K562 (cell line): Measurements from ENCODE around the gene NUP62. TPM values are rescaled to one million over a fixed set of nuclear protein-coding genes. Genes with fewer than 3 reads are reported as not detected.
A peak's percentile ranks its signal among the peaks of the same experiment; 100 is the strongest.

ENCODE experiments used
- ARID3B ChIP-seq: fragments of 250-450 bp; sonication (Bioruptor Pico); IDR thresholded peaks from 2 replicates; pipeline ENCODE4 v1.4.0; 2020; ENCODE audit warnings: borderline replicate concordance
- BHLHE40 ChIP-seq: IDR thresholded peaks from 2 replicates; pipeline ENCODE4 v1.6.1; 2011; ENCODE audit warnings: low read length, improper control_type of control experiment
- CBFB ChIP-seq: sonication (generic); formaldehyde crosslinking; IDR thresholded peaks from 2 replicates; pipeline ENCODE4 v1.4.0; 2020; ENCODE audit warnings: mild to moderate bottlenecking, missing genetic modification reagents
- CREM ChIP-seq: IDR thresholded peaks from 2 replicates; pipeline ENCODE4 v1.6.1; 2014; ENCODE audit warnings: antibody characterized with exemption, low read depth
- HIVEP1 ChIP-seq: fragments of 250-450 bp; sonication (Bioruptor Pico); IDR thresholded peaks from 2 replicates; pipeline ENCODE4 v1.4.0; 2020; ENCODE audit warnings: mild to moderate bottlenecking
- KLF13 ChIP-seq: fragments of 450-650 bp; IDR thresholded peaks from 2 replicates; pipeline ENCODE4 v1.6.1; 2016; ENCODE audit warnings: missing genetic modification characterization, low read depth, mild to moderate bottlenecking, missing compliant biosample characterization, moderate library complexity, borderline replicate concordance
- MED1 ChIP-seq: sonication (generic); formaldehyde crosslinking; IDR thresholded peaks from 2 replicates; pipeline ENCODE4 v1.8.1; 2023; ENCODE audit warnings: missing genetic modification reagents, borderline replicate concordance
- NFRKB ChIP-seq: fragments of 450-650 bp; IDR thresholded peaks from 2 replicates; pipeline ENCODE4 v1.6.1; 2016; ENCODE audit warnings: low read depth
- NR4A1 ChIP-seq, 2 experiments: fragments of 250-450 bp in 1 of 2; fragments of 450-650 bp in 1 of 2; sonication (Bioruptor Pico) in 1 of 2; IDR thresholded peaks; 2 replicates each; pipeline versions ENCODE4 v1.4.0 to v1.6.1; 2016 to 2020; ENCODE audit warnings: mild to moderate bottlenecking in 2 of 2, missing compliant biosample characterization in 1 of 2, missing genetic modification characterization in 1 of 2, moderate library complexity in 1 of 2
- PRMT5 ChIP-seq: sonication (generic); formaldehyde crosslinking; IDR thresholded peaks from 2 replicates; pipeline ENCODE4 v1.5.0; 2020; ENCODE audit warnings: missing genetic modification reagents
- SETDB1 ChIP-seq: IDR thresholded peaks from one replicate; pipeline ENCODE4 v1.6.1; 2012; ENCODE audit warnings: low read length, control low read depth, inconsistent platforms
- SMARCA4 ChIP-seq: fragments of 450-650 bp; IDR thresholded peaks from 2 replicates; pipeline ENCODE4 v1.6.1; 2016
- TCF7 ChIP-seq: sonication (generic); IDR thresholded peaks from 2 replicates; pipeline ENCODE4 v1.6.1; 2016; ENCODE audit warnings: antibody characterized with exemption, borderline replicate concordance
- ZBTB17 ChIP-seq: fragments of 450-650 bp; formaldehyde crosslinking; IDR thresholded peaks from 2 replicates; pipeline ENCODE4 v1.4.0; 2020; ENCODE audit warnings: mild to moderate bottlenecking
- ZBTB2 ChIP-seq: fragments of 450-650 bp; IDR thresholded peaks from 2 replicates; pipeline ENCODE4 v1.6.1; 2016; ENCODE audit warnings: antibody characterized with exemption
- ZMIZ1 ChIP-seq, 2 experiments: fragments of 150-350 bp in 1 of 2; IDR thresholded peaks; 2 replicates each; pipeline ENCODE4 v1.6.1; 2012 to 2016; ENCODE audit warnings: low read depth in 2 of 2, low read length in 2 of 2, mild to moderate bottlenecking in 1 of 2, moderate library complexity in 1 of 2
- ZNF324 ChIP-seq: fragments of 250-450 bp; sonication (Bioruptor Pico); IDR thresholded peaks from 2 replicates; pipeline ENCODE4 v1.4.0; 2020; ENCODE audit warnings: mild to moderate bottlenecking
- ZNF347 ChIP-seq: fragments of 450-650 bp; formaldehyde crosslinking; IDR thresholded peaks from 2 replicates; pipeline ENCODE4 v1.4.0; 2020; ENCODE audit warnings: low read depth, mild to moderate bottlenecking, moderate library complexity
- ZNF561 ChIP-seq: fragments of 450-650 bp; formaldehyde crosslinking; conservative IDR thresholded peaks from 2 replicates; pipeline ENCODE4 v1.4.0; 2020; ENCODE audit warnings: mild to moderate bottlenecking, moderate library complexity
- ZNF717 ChIP-seq: fragments of 250-450 bp; sonication (Bioruptor Pico); IDR thresholded peaks from 2 replicates; pipeline ENCODE4 v1.5.0; 2021
- ZNF764 ChIP-seq: fragments of 250-450 bp; sonication (Bioruptor Pico); IDR thresholded peaks from 2 replicates; pipeline ENCODE4 v1.4.0; 2020; ENCODE audit warnings: low read depth, mild to moderate bottlenecking, moderate library complexity
- polyA plus RNA-seq, 8 experiments: library from polyadenylated mRNA; depleted of rRNA in 4 of 8; stranded (reverse) in 5 of 8; unstranded in 3 of 8; fragments of >200 nt; fragmentation: Nextera tagmentation in 2 of 8; fragmentation: Illumina TruSeq in 1 of 8; extraction: Ambion mirVana in 2 of 8; extraction: Trizol in 1 of 8; gene quantifications; 2 replicates each; pipeline versions ENCODE4 v1.2.1 to v1.2.3, GENCODE V29; 2011 to 2014; ENCODE audit warnings: inconsistent platforms in 1 of 8, missing spikeins in 1 of 8
- total RNA-seq, 7 experiments: library from RNA; depleted of rRNA in 6 of 7; stranded (reverse); fragments of >200 nt in 6 of 7; fragmentation: Illumina TruSeq in 2 of 7; extraction: Trizol in 2 of 7; gene quantifications; 2 replicates each; pipeline versions ENCODE4 v1.2.1 to v1.2.3, GENCODE V29; 2011 to 2021; ENCODE audit warnings: low replicate concordance in 1 of 7

NUP62 gene
- total and polyA plus RNA-seq, 9 of the 15 experiments (the other 6 are each of a cell fraction or from before 2014, with no cell fraction given) = 16.9 to 109 (median 66.0) TPM

GRCh38 chr19:49924004-49924880 is 5.1 kb downstream of the NUP62 start (continued):
- TF ChIP-seq NR4A1 (CRISPR knock-in tag; IDR thresholded peaks at IDR 0.05) = no peak
- peak; percentile 79 for TF ChIP-seq NR4A1 (tag; IDR thresholded peaks at IDR 0.05)
- peak; percentile 68; the same call in 1 of the 2 replicates for TF ChIP-seq SMARCA4
- no peak for TF ChIP-seq ZMIZ1 (IDR thresholded peaks at IDR 0.05; ENCODE audit: low read depth in 2 of 2, low read length in 2 of 2)
- TF ChIP-seq ZNF717 (CRISPR knock-in tag) = no peak
- no peak for TF ChIP-seq TCF7
- TF ChIP-seq ZBTB2 = no peak
- no peak for TF ChIP-seq ARID3B (CRISPR knock-in tag)
- no peak for TF ChIP-seq ZNF764 (CRISPR knock-in tag)
- TF ChIP-seq BHLHE40 = no peak
- no peak for TF ChIP-seq MED1 (CRISPR knock-in tag)
- no peak for TF ChIP-seq CREM
- TF ChIP-seq ZNF561 (CRISPR knock-in tag) = no peak
- no peak for TF ChIP-seq ZNF324 (CRISPR knock-in tag)
- TF ChIP-seq KLF13 (tag) = no peak; the same call in 1 of the 2 replicates
- TF ChIP-seq CBFB (CRISPR knock-in tag) = no peak
- TF ChIP-seq NFRKB = peak; percentile 89
- 0 out of 2 replicates have a peak, but pooled peaks have one; percentile 25 for TF ChIP-seq PRMT5 (CRISPR knock-in tag)
- TF ChIP-seq ZBTB17 = peak; percentile 82
- peak; percentile 67; the same call in 1 of the 2 replicates for TF ChIP-seq HIVEP1 (CRISPR knock-in tag)
- no peak for TF ChIP-seq SETDB1
- TF ChIP-seq ZNF347 (CRISPR knock-in tag) = no peak
